ENCODE results near the gene MAB21L4.

GRCh38 chr2:240846873-240847595 is 48.9 kb downstream of the MAB21L4 start:
- TF ChIP-seq CTCF (IDR thresholded peaks at IDR 0.05 in 2 of 3, conservative IDR thresholded peaks at IDR 0.05 in 1 of 3; ENCODE audit: borderline replicate concordance in 1 of 3, insufficient read depth in 1 of 3, low read depth in 2 of 3, low read length in 2 of 3) (no peak), EZH2phosphoT487 (IDR thresholded peaks at IDR 0.05; ENCODE audit: borderline replicate concordance) (no peak), YY1 (IDR thresholded peaks at IDR 0.05; ENCODE audit: extremely low read depth, insufficient replicate concordance, low read depth, low read length) (no peak)
